ENCODE measurements around the gene TEC. TPM values are rescaled to one million over a fixed set of nuclear protein-coding genes. Genes with fewer than 3 reads are reported as not detected.

The TEC gene
- total and polyA plus RNA-seq, 9 donors, result 0.43 to 4.0 (median 1.4) TPM

DNA sequence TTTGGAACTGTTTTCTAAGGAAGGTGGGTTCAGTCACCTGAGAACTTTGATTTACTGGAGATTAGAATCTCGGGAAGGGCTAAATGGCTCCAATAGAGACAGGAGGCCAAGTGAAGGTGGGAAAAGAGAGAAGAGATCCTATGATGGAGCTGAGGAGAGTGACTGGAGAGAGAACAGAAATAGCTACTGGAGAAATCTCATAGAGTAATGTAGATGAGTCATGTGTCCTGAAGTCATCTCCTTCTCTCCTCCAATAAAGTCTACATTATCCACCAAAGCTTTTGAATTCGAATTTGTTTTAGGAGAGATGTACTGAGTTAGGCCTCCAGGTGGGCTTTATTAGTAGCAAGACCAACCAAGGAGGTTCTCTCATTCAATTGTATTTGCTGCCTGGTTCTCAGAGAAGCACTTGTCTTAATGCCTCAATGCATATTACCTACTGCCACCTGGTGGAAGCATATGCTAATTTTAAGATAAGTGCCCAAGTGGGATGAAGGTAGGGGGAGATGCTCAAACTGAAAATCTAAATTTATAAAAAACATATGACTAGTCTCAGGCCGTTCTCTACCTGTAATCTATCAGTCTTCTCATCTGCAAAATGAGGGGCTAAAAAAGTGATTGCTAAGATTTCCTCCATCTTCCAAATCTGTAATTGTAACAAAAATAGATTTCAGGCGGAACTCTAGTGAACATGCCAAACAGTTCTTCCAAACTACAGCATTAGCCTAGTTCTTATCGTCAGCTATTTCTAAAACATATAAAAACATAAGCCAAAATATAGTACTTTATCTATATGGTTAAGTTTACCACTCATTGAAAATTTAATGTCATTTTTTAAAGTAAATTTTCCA lies 160.0 kb downstream of the TEC start:
- Histone ChIP-seq H3K4me1 (ENCODE audit: insufficient read depth) (no peaks in the 10 kb centered on the region), H3K27ac (no peak overlapping the region), H3K9me3 (no peaks in the 10 kb centered on the region), H3K36me3 (no peaks in the 10 kb centered on the region), H3K4me3 (no peak overlapping the region), H3K27me3 (no peaks in the 10 kb centered on the region)
- intact Hi-C loops (cut with DNase I), result no loop called here
- DNase-seq, result no peak
- WGBS, 3 donors, result 59 to 67% (median 63%) methylated on average over 5 of the region's 5 CpGs
- TF ChIP-seq CTCF (IDR thresholded peaks at IDR 0.05) (no peak), POLR2A (IDR thresholded peaks at IDR 0.05) (no peak)

GRCh38 chr4:48108309-48109073 lies 161.1 kb downstream of the TEC start:
- no peaks in the 10 kb centered on the region for H3K36me3 ChIP-seq
- 96 to 99% (median 96%) methylated on average over 2 of the region's 2 CpGs for WGBS, 3 donors
- H3K27me3 ChIP-seq, result no peaks in the 10 kb centered on the region
- no peak overlapping the region for H3K27ac ChIP-seq
- H3K9me3 ChIP-seq, result no peaks in the 10 kb centered on the region
- intact Hi-C loops (cut with DNase I), result no loop called here
- H3K4me1 ChIP-seq (ENCODE audit: insufficient read depth), result no peaks in the 10 kb centered on the region
- TF ChIP-seq POLR2A (IDR thresholded peaks at IDR 0.05), result no peak
- TF ChIP-seq EP300 (IDR thresholded peaks at IDR 0.05), result no peak
- no peak for TF ChIP-seq CTCF (IDR thresholded peaks at IDR 0.05)
- no peak for DNase-seq
- H3K4me3 ChIP-seq, result no peak overlapping the region

DNA sequence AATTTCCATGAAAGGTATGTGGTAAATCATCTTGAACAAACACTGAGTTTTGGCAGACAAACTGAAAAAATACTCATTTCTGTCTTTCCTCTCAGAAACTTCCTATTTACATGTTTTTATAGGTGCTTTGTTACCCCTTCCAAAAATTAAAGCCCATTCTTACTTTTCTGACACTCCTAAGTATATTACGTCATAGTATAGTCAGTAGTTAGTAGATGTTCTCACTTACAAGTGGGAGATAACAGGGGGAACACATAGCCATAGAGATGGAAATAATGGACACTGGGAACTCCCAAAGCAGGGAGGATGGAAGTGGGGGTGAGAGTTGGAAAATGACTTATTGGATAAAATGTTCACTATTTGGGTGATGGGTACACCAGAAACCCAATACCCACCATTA lies 164.4 kb downstream of the TEC start:
- intact Hi-C loops (cut with DNase I), result no loop called here
- Histone ChIP-seq H3K27me3 (no peaks in the 10 kb centered on the region), H3K4me1 (ENCODE audit: insufficient read depth) (no peaks in the 10 kb centered on the region), H3K9me3 (no peaks in the 10 kb centered on the region), H3K4me3 (no peak overlapping the region), H3K27ac (no peak overlapping the region), H3K36me3 (no peaks in the 10 kb centered on the region)
- no peak for DNase-seq
- TF ChIP-seq CTCF (IDR thresholded peaks at IDR 0.05) (no peak), EP300 (IDR thresholded peaks at IDR 0.05) (no peak), POLR2A (IDR thresholded peaks at IDR 0.05) (no peak)
- WGBS, 3 donors, result 82 to 91% (median 84%) methylated on average over 1 of the region's 1 CpG

DNA sequence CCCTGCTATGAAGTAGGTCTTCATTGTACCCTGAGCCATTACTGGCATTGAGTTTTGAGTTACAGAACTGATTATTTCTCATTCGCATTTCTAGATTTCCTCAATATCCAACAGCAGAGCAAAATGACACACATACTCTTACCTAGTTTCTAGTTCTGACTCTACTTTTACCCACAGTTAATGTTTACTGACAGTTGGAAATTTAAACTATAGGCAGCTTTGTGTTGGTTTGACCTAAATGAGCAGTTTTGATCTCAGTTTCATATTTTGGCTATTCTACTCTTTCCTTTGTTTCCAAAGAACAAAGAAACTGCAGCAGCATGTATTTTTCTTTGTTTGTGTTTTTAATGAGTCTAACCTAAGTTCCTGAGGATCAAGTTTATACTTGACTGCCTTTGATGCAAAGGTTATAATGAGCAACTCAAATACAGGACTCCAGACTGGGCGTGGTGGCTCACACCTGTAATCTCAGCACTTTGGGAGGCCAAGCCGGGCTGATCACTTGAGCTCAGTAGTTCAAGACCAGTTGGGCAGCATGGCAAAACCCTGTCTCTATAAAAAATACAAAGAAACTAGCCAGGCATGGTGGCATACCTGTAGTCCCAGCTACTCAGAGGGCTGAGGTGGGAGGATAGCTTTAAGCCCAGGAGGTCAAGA lies 166.0 kb downstream of the TEC start:
- intact Hi-C loops (cut with DNase I), result no loop called here
- TF ChIP-seq EP300 (IDR thresholded peaks at IDR 0.05), result no peak
- TF ChIP-seq POLR2A (IDR thresholded peaks at IDR 0.05), result no peak
- no peak for TF ChIP-seq CTCF (IDR thresholded peaks at IDR 0.05)

More for the DNA sequence above, 166.0 kb downstream of the TEC start:
- H3K36me3 ChIP-seq, result no peaks in the 10 kb centered on the region
- H3K9me3 ChIP-seq, result no peaks in the 10 kb centered on the region
- WGBS, 3 donors, result 81 to 96% (median 88%) methylated on average over 3 of the region's 3 CpGs
- no peak overlapping the region for H3K27ac ChIP-seq
- DNase-seq, result no peak
- H3K4me1 ChIP-seq (ENCODE audit: insufficient read depth), result no peaks in the 10 kb centered on the region
- no peak overlapping the region for H3K4me3 ChIP-seq
- H3K27me3 ChIP-seq, result no peaks in the 10 kb centered on the region
